Calu3 (cell line): ENCODE results near the gene FSHB. TPM values are rescaled to one million over a fixed set of nuclear protein-coding genes. Genes with fewer than 3 reads are reported as not detected.

ENCODE experiments used
- BruUV-seq: library from RNA; stranded (reverse); fragments of 400-500 nt; replicated peaks from 2 replicates; lab custom pipeline; 2021; lab: Mats Ljungman, UMichigan
- CTCF ChIA-PET: fragments of 300-600 bp; sonication (Branson Sonifier 250); formaldehyde crosslinking; loops from one replicate; lab custom pipeline; 2022; ENCODE audit warnings: antibody characterized with exemption; lab: Charles Lee
- DNase-seq: peaks from one replicate; pipeline ENCODE4 v3.0.0; 2022
- H3K27ac Mint-ChIP-seq: one replicate; pipeline ENCODE4 v1.8.0; 2022; ENCODE audit warnings: mixed read lengths; ENCODE audit not compliant: unreplicated experiment
- H3K27me3 Mint-ChIP-seq: one replicate; pipeline ENCODE4 v1.8.0; 2022; ENCODE audit warnings: mixed read lengths; ENCODE audit not compliant: unreplicated experiment
- H3K36me3 Mint-ChIP-seq: one replicate; pipeline ENCODE4 v1.8.0; 2022; ENCODE audit warnings: mild to moderate bottlenecking, moderate library complexity, mixed read lengths; ENCODE audit not compliant: insufficient read depth, unreplicated experiment
- H3K4me1 Mint-ChIP-seq: one replicate; pipeline ENCODE4 v1.8.0; 2022; ENCODE audit warnings: mild to moderate bottlenecking, low read depth, mixed read lengths; ENCODE audit not compliant: unreplicated experiment
- H3K4me3 Mint-ChIP-seq: one replicate; pipeline ENCODE4 v1.8.0; 2022; ENCODE audit warnings: mild to moderate bottlenecking, low read depth, moderate library complexity, mixed read lengths; ENCODE audit not compliant: unreplicated experiment
- H3K9me3 Mint-ChIP-seq: one replicate; pipeline ENCODE4 v1.8.0; 2022; ENCODE audit warnings: low read depth, mixed read lengths; ENCODE audit not compliant: unreplicated experiment
- CTCF ChIP-seq: fragments of 200-600 bp; IDR thresholded peaks from one replicate; pipeline ENCODE4 v1.8.0; 2022; ENCODE audit warnings: antibody characterized with exemption; ENCODE audit not compliant: unreplicated experiment
- intact Hi-C: fragments of 100-400 bp; cut with micrococcal nuclease; formaldehyde crosslinking; loops from one replicate; pipeline ENCODE4 v1.10.0; 2022; ENCODE audit not compliant: unreplicated experiment
- total RNA-seq: library from RNA; stranded (reverse); gene quantifications from 2 replicates; pipeline ENCODE4 v1.2.3, GENCODE V29; 2022

FSHB gene
- total RNA-seq, 1 experiment from 2014 or later: not detected

DNA sequence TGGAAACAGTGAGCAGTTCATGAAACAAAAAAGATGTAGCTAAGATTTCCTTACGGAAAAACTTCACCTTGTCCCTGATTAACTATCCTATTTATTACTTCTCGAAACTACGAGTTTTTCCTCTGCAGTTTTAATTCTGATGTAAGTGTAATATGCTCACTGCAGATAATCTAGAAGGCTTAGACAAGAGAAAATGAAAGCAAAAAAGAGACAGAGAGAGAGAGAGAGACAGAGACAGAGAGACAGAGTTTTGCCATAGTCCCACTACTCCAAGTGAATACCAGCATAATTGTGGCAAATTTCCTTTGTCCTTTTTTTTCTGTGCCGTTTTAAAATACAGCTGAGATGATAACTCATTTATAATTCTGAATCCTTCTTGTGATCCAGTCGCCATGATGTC lies 24.8 kb downstream of the FSHB start:
- Mint-ChIP-seq H3K9me3 (peaks cover 2% of the 10 kb centered on the region), H3K27ac (no peak overlapping the region), H3K36me3 (no peaks in the 10 kb centered on the region), H3K27me3 (no peaks in the 10 kb centered on the region), H3K4me1 (no peaks in the 10 kb centered on the region), H3K4me3 (no peak overlapping the region)
- no peak for TF ChIP-seq CTCF
- intact Hi-C loops: no loop called here
- no TSS peak for BruUV-seq
- CTCF ChIA-PET: no interaction called here
- no peak for DNase-seq

DNA sequence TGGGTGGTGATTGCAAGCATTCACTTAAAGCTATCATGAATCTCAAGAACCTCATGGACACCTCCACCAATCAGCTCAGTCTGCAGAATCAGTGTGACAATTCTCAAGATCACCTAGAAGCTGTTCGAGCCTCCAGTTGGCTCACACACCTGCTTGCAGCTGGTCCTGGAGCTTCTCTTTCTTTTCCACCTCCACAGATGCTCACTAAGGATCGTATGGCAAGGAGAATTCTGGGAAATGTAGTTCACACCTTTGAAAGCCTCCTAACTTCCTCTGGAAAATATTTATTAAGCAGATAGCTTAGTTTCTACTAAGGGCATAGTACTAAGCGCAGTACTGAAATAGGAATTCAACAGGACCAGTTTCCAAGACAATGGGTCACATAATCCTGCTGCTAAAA lies 26.2 kb downstream of the FSHB start:
- H3K27me3 Mint-ChIP-seq: no peaks in the 10 kb centered on the region
- H3K4me1 Mint-ChIP-seq: no peaks in the 10 kb centered on the region
- CTCF ChIA-PET: no interaction called here
- peaks cover 2% of the 10 kb centered on the region for H3K9me3 Mint-ChIP-seq
- H3K36me3 Mint-ChIP-seq: no peaks in the 10 kb centered on the region
- no TSS peak for BruUV-seq
- no peak overlapping the region for H3K27ac Mint-ChIP-seq
- DNase-seq: no peak
- intact Hi-C loops: no loop called here
- H3K4me3 Mint-ChIP-seq: no peak overlapping the region
- TF ChIP-seq CTCF: no peak

DNA sequence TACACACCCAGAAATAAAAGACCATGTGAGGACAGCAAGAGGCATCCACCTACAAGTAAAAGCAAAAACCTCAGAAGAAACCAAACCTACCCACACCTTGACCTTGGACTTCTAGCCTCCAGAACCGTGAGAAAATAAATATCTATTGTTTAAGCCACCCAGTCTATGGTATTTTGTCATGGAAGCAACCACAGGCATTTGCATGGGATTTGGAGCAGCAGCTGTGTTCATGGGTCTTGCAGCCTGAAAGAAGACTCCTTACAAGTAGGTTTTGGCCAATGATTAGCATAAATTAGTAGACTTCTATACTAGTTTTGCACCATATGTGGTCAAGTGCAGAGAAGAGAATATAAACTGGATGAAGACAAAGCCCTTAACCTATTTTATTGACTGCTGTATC lies 27.9 kb downstream of the FSHB start:
- Mint-ChIP-seq H3K36me3 (no peaks in the 10 kb centered on the region), H3K9me3 (peaks cover 2% of the 10 kb centered on the region), H3K27ac (no peak overlapping the region), H3K4me3 (no peak overlapping the region), H3K4me1 (no peaks in the 10 kb centered on the region), H3K27me3 (no peaks in the 10 kb centered on the region)
- BruUV-seq: no TSS peak
- no peak for DNase-seq
- CTCF ChIA-PET: no interaction called here
- intact Hi-C loops: no loop called here
- TF ChIP-seq CTCF: no peak

DNA sequence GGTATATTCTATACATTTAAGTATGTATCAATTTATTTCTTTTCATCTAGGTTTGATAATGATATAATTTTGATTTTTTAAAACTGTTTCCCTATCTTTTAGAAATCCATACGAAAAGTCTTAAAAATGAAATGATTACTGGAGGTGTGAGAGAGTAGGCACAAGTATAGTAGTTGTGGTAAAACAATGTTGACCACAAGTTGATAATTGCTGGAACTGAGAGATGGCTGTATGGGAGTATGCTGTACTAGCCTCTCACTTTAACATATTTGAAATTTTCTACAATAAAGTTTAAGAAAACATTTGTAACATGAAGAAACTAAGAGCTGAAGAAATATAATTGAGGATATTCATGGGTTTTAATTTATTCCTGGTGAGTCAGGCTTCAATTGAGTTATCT lies 30.0 kb downstream of the FSHB start:
- Mint-ChIP-seq H3K4me3 (no peak overlapping the region), H3K36me3 (no peaks in the 10 kb centered on the region), H3K4me1 (no peaks in the 10 kb centered on the region), H3K27me3 (no peaks in the 10 kb centered on the region), H3K27ac (no peak overlapping the region), H3K9me3 (peaks cover 5% of the 10 kb centered on the region)
- DNase-seq: no peak
- TF ChIP-seq CTCF: no peak
- no TSS peak for BruUV-seq
- CTCF ChIA-PET: no interaction called here
- intact Hi-C loops: no loop called here
